Measurements from ENCODE around the gene KIR2DL3.
"Not testable (repeated sequence)": the region's sequence is repeated elsewhere in the genome, so short reads cannot be mapped to it uniquely, and the experiment has no call there.

KIR2DL3 gene

DNA sequence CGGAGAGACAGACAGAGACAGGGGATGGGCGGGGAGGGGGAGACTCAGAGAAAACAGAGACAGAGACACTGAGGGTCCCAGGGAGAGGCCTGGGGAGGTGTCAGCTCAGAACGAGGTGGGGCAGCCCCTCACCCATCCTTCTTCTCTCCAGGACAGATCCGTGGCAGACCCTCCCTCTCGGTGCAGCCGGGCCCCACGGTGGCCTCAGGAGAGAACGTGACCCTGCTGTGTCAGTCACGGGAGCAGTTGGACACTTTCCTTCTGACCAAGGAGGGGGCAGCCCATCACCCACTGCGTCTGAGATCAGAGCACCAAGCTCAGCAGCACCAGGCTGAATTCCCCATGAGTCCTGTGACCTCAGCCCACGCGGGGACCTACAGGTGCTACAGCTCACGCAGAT, 28.4 kb upstream of the KIR2DL3 start:
- H3K9ac ChIP-seq (ENCODE audit: low read length in 2 of 2); H3K4me3 ChIP-seq (ENCODE audit: low read length in 2 of 2); H3K36me3 ChIP-seq (ENCODE audit: control insufficient read depth in 2 of 2, insufficient read depth in 2 of 2, low read length in 2 of 2); H3K27me3 ChIP-seq (ENCODE audit: control insufficient read depth in 1 of 2, insufficient read depth in 2 of 2, low read length in 2 of 2); H3K27ac ChIP-seq (ENCODE audit: low read length); H3K9me3 ChIP-seq (ENCODE audit: control insufficient read depth in 2 of 2, low read length in 2 of 2); H3K4me1 ChIP-seq (ENCODE audit: control insufficient read depth, insufficient read depth, low read length): not testable (repeated sequence)

GRCh38 chr19:54724142-54724541, 14.2 kb upstream of the KIR2DL3 start, which contains the start of gene KIR3DL3:
Gene KIR3DL3, plus strand, starts transcription at chr19:54724442. Its CDS starts 55 bp downstream, at chr19:54724497.
- Histone ChIP-seq H3K9ac (ENCODE audit: low read length in 2 of 2) (no peak within 1 kb of the TSS), H3K27me3 (ENCODE audit: control insufficient read depth in 1 of 2, insufficient read depth in 2 of 2, low read length in 2 of 2) (no peaks in the 10 kb centered on the region), H3K36me3 (ENCODE audit: control insufficient read depth in 2 of 2, insufficient read depth in 2 of 2, low read length in 2 of 2) (no peaks in the 10 kb centered on the region), H3K27ac (ENCODE audit: low read length) (no peak within 1 kb of the TSS), H3K4me3 (ENCODE audit: low read length in 2 of 2) (no peak within 1 kb of the TSS), H3K4me1 (ENCODE audit: control insufficient read depth, insufficient read depth, low read length) (no peaks in the 10 kb centered on the region), H3K9me3 (ENCODE audit: control insufficient read depth in 2 of 2, low read length in 2 of 2) (peaks cover 0 to 8% of the 10 kb centered on the region in 2 donors)

- Histone ChIP-seq H3K9me3 (ENCODE audit: control insufficient read depth in 2 of 2, low read length in 2 of 2) (peaks cover 0 to 8% of the 10 kb centered on the region in 2 donors), H3K4me3 (ENCODE audit: low read length in 2 of 2) (no peak overlapping the region), H3K36me3 (ENCODE audit: control insufficient read depth in 2 of 2, insufficient read depth in 2 of 2, low read length in 2 of 2) (no peaks in the 10 kb centered on the region), H3K4me1 (ENCODE audit: control insufficient read depth, insufficient read depth, low read length) (no peaks in the 10 kb centered on the region), H3K27me3 (ENCODE audit: control insufficient read depth in 1 of 2, insufficient read depth in 2 of 2, low read length in 2 of 2) (no peaks in the 10 kb centered on the region), H3K9ac (ENCODE audit: low read length in 2 of 2) (no peak overlapping the region), H3K27ac (ENCODE audit: low read length) (no peak overlapping the region)
These were observed 13.7 kb upstream of the KIR2DL3 start for GRCh38 chr19:54724644-54725043.

DNA sequence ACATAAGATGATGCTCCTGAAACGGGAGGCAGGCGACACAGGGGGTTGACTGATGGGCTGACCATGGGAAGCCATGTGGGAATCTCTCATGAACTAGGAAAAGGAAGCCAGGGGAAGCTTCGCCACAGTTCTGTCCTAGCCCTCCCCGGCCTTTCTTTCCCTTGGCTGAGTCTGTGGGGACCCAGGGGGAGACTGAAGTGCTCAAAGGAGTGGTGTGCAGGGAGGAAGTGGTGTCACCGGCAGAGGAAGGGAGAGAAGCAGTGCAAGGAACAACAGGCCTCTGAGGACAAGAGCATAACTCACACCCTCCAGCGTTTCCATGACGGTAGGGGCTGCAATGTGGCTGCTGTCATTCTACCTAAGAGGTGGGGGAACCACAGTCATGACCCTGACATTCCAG, 13.0 kb upstream of the KIR2DL3 start:
- peaks cover 0 to 8% of the 10 kb centered on the region in 2 donors for H3K9me3 ChIP-seq (ENCODE audit: control insufficient read depth in 2 of 2, low read length in 2 of 2)
- no peak overlapping the region for H3K4me3 ChIP-seq (ENCODE audit: low read length in 2 of 2)
- no peaks in the 10 kb centered on the region for H3K27me3 ChIP-seq (ENCODE audit: control insufficient read depth in 1 of 2, insufficient read depth in 2 of 2, low read length in 2 of 2)
- H3K4me1 ChIP-seq (ENCODE audit: control insufficient read depth, insufficient read depth, low read length) = no peaks in the 10 kb centered on the region
- H3K27ac ChIP-seq (ENCODE audit: low read length) = no peak overlapping the region
- no peaks in the 10 kb centered on the region for H3K36me3 ChIP-seq (ENCODE audit: control insufficient read depth in 2 of 2, insufficient read depth in 2 of 2, low read length in 2 of 2)
- H3K9ac ChIP-seq (ENCODE audit: low read length in 2 of 2) = no peak overlapping the region

DNA sequence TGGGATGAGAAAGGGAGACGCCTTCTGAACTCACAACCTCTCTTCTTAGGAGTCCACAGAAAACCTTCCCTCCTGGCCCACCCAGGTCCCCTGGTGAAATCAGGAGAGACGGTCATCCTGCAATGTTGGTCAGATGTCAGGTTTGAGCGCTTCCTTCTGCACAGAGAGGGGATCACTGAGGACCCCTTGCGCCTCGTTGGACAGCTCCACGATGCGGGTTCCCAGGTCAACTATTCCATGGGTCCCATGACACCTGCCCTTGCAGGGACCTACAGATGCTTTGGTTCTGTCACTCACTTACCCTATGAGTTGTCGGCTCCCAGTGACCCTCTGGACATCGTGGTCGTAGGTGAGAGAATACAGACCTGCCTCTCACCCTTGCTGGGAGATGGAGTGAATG, 10.8 kb upstream of the KIR2DL3 start:
- H3K27me3 ChIP-seq (ENCODE audit: control insufficient read depth in 1 of 2, insufficient read depth in 2 of 2, low read length in 2 of 2) = no peaks in the 10 kb centered on the region
- H3K9me3 ChIP-seq (ENCODE audit: control insufficient read depth in 2 of 2, low read length in 2 of 2) = peaks cover 0 to 4% of the 10 kb centered on the region in 2 donors
- no peaks in the 10 kb centered on the region for H3K4me1 ChIP-seq (ENCODE audit: control insufficient read depth, insufficient read depth, low read length)
- no peak overlapping the region for H3K9ac ChIP-seq (ENCODE audit: low read length in 2 of 2)
- no peak overlapping the region for H3K4me3 ChIP-seq (ENCODE audit: low read length in 2 of 2)
- no peak overlapping the region for H3K27ac ChIP-seq (ENCODE audit: low read length)
- H3K36me3 ChIP-seq (ENCODE audit: control insufficient read depth in 2 of 2, insufficient read depth in 2 of 2, low read length in 2 of 2) = no peaks in the 10 kb centered on the region

- no peak overlapping the region for H3K9ac ChIP-seq (ENCODE audit: low read length in 2 of 2)
- H3K4me3 ChIP-seq (ENCODE audit: low read length in 2 of 2) = no peak overlapping the region
- H3K27me3 ChIP-seq (ENCODE audit: control insufficient read depth in 1 of 2, insufficient read depth in 2 of 2, low read length in 2 of 2) = no peaks in the 10 kb centered on the region
- no peaks in the 10 kb centered on the region for H3K36me3 ChIP-seq (ENCODE audit: control insufficient read depth in 2 of 2, insufficient read depth in 2 of 2, low read length in 2 of 2)
- H3K9me3 ChIP-seq (ENCODE audit: control insufficient read depth in 2 of 2, low read length in 2 of 2) = peaks cover 0 to 4% of the 10 kb centered on the region in 2 donors
- no peaks in the 10 kb centered on the region for H3K4me1 ChIP-seq (ENCODE audit: control insufficient read depth, insufficient read depth, low read length)
- no peak overlapping the region for H3K27ac ChIP-seq (ENCODE audit: low read length)
These were observed 10.1 kb upstream of the KIR2DL3 start for GRCh38 chr19:54728167-54728566.

- no peaks in the 10 kb centered on the region for H3K27me3 ChIP-seq (ENCODE audit: control insufficient read depth in 1 of 2, insufficient read depth in 2 of 2, low read length in 2 of 2)
- no peaks in the 10 kb centered on the region for H3K36me3 ChIP-seq (ENCODE audit: control insufficient read depth in 2 of 2, insufficient read depth in 2 of 2, low read length in 2 of 2)
- no peak overlapping the region for H3K27ac ChIP-seq (ENCODE audit: low read length)
- H3K9ac ChIP-seq (ENCODE audit: low read length in 2 of 2) = no peak overlapping the region
- H3K9me3 ChIP-seq (ENCODE audit: control insufficient read depth in 2 of 2, low read length in 2 of 2) = peaks cover 0 to 4% of the 10 kb centered on the region in 2 donors
- no peaks in the 10 kb centered on the region for H3K4me1 ChIP-seq (ENCODE audit: control insufficient read depth, insufficient read depth, low read length)
- H3K4me3 ChIP-seq (ENCODE audit: low read length in 2 of 2) = no peak overlapping the region
These were observed 8.7 kb upstream of the KIR2DL3 start for GRCh38 chr19:54729416-54730188.

DNA sequence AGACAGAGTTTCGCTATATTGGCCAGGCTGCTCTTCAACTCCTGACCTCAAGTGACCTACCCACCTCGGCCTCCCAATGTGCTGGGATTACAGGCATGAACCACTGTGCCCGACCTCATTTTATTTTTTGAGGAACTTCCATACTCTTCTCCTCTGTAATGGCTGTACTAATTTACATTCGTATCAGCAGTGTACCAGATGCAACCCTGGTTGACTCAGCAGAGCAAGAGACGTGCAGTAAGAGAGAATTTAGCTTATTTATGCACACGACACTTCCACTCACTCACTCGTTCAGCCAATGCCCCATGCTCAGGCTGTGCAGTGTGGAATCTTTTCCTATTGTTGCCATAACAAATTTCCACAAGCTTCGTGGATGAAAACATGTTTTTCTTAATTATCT, 7.1 kb upstream of the KIR2DL3 start:
- Histone ChIP-seq H3K4me3 (ENCODE audit: low read length in 2 of 2) (no peak overlapping the region), H3K36me3 (ENCODE audit: control insufficient read depth in 2 of 2, insufficient read depth in 2 of 2, low read length in 2 of 2) (no peaks in the 10 kb centered on the region), H3K27ac (ENCODE audit: low read length) (no peak overlapping the region), H3K4me1 (ENCODE audit: control insufficient read depth, insufficient read depth, low read length) (no peaks in the 10 kb centered on the region), H3K9ac (ENCODE audit: low read length in 2 of 2) (no peak overlapping the region), H3K9me3 (ENCODE audit: control insufficient read depth in 2 of 2, low read length in 2 of 2) (peaks cover 0 to 4% of the 10 kb centered on the region in 2 donors), H3K27me3 (ENCODE audit: control insufficient read depth in 1 of 2, insufficient read depth in 2 of 2, low read length in 2 of 2) (no peaks in the 10 kb centered on the region)

- no peak overlapping the region for H3K27ac ChIP-seq (ENCODE audit: low read length)
- H3K27me3 ChIP-seq (ENCODE audit: control insufficient read depth in 1 of 2, insufficient read depth in 2 of 2, low read length in 2 of 2) = no peaks in the 10 kb centered on the region
- H3K9ac ChIP-seq (ENCODE audit: low read length in 2 of 2) = no peak overlapping the region
- no peak overlapping the region for H3K4me3 ChIP-seq (ENCODE audit: low read length in 2 of 2)
- no peaks in the 10 kb centered on the region for H3K36me3 ChIP-seq (ENCODE audit: control insufficient read depth in 2 of 2, insufficient read depth in 2 of 2, low read length in 2 of 2)
- no peaks in the 10 kb centered on the region for H3K4me1 ChIP-seq (ENCODE audit: control insufficient read depth, insufficient read depth, low read length)
- no peaks in the 10 kb centered on the region for H3K9me3 ChIP-seq (ENCODE audit: control insufficient read depth in 2 of 2, low read length in 2 of 2)
These were observed 402 bp downstream of the KIR2DL3 start for GRCh38 chr19:54738715-54739114.

DNA sequence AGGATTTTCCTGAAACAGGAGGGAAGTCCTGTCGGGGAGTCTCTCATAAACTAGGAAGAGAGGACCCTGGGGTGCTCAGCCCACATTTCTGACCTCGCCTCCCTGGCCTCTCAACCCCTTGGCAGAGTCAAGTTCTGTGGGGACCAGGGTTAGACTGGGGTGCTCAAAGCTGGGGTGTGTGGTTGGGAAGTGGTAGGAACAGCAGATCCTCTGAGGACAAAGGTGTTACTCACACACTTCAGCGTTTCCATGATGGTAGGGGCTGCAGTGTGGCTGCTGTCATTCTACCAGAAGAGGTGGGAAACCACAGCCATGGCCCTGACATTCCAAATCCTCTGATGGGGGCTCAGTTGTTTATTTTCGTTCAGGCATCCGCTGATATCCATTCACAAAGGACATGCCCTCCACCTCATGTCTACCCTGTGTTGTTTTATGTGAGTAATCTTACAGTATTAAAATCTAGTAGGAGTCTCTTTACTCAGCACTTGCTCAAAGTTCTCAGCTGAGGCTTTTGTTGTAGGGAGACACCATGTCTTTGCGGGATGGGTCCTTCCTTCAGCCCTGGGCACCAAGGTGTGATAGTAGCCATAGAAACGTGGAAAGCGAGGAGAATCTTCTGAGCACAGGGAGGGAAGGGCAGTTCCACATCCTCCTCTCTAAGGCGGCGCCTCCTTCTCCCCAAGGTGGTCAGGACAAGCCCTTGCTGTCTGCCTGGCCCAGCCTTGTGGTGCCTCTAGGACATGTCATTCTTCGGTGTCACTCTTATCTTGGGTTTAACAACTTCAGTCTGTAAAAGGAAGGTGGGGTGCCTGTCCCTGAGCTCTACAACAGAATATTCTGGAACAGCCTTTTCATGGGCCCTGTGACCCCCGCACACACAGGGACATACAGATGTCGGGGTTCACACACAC, 1.5 kb downstream of the KIR2DL3 start:
- no peaks in the 10 kb centered on the region for H3K27me3 ChIP-seq (ENCODE audit: control insufficient read depth in 1 of 2, insufficient read depth in 2 of 2, low read length in 2 of 2)
- no peaks in the 10 kb centered on the region for H3K4me1 ChIP-seq (ENCODE audit: control insufficient read depth, insufficient read depth, low read length)
- no peaks in the 10 kb centered on the region for H3K9me3 ChIP-seq (ENCODE audit: control insufficient read depth in 2 of 2, low read length in 2 of 2)
- no peak overlapping the region for H3K4me3 ChIP-seq (ENCODE audit: low read length in 2 of 2)
- H3K27ac ChIP-seq (ENCODE audit: low read length) = no peak overlapping the region
- H3K36me3 ChIP-seq (ENCODE audit: control insufficient read depth in 2 of 2, insufficient read depth in 2 of 2, low read length in 2 of 2) = no peaks in the 10 kb centered on the region
- H3K9ac ChIP-seq (ENCODE audit: low read length in 2 of 2) = no peak overlapping the region

GRCh38 chr19:54741950-54742349, 3.6 kb downstream of the KIR2DL3 start:
- H3K27ac ChIP-seq (ENCODE audit: low read length); H3K4me1 ChIP-seq (ENCODE audit: control insufficient read depth, insufficient read depth, low read length); H3K9ac ChIP-seq (ENCODE audit: low read length in 2 of 2); H3K4me3 ChIP-seq (ENCODE audit: low read length in 2 of 2); H3K27me3 ChIP-seq (ENCODE audit: control insufficient read depth in 1 of 2, insufficient read depth in 2 of 2, low read length in 2 of 2); H3K36me3 ChIP-seq (ENCODE audit: control insufficient read depth in 2 of 2, insufficient read depth in 2 of 2, low read length in 2 of 2); H3K9me3 ChIP-seq (ENCODE audit: control insufficient read depth in 2 of 2, low read length in 2 of 2): not testable (repeated sequence)

Measured in stomach smooth muscle (tissue), 2 donors.